Measurements from ENCODE around the gene CCT6A.
A peak's percentile ranks its signal among the peaks of the same experiment; 100 is the strongest.
"Not testable (repeated sequence)": the region's sequence is repeated elsewhere in the genome, so short reads cannot be mapped to it uniquely, and the experiment has no call there.

CCT6A gene

GRCh38 chr7:56030340-56030739, 21.2 kb upstream of the CCT6A start:
- Histone ChIP-seq H2AFZ (ENCODE audit: low read length, unreplicated experiment) (no peak overlapping the region), H3K4me3 (ENCODE audit: low read depth, low read length) (no peak overlapping the region), H3K79me2 (ENCODE audit: control insufficient read depth, insufficient read depth, low read length, unreplicated experiment) (no peaks in the 10 kb centered on the region), H3K4me1 (ENCODE audit: control insufficient read depth, insufficient read depth, low read length, unreplicated experiment) (no peaks in the 10 kb centered on the region), H3K36me3 (ENCODE audit: insufficient read depth, low read length) (no peaks in the 10 kb centered on the region), H3K27me3 (ENCODE audit: insufficient read depth, low read length) (no peaks in the 10 kb centered on the region), H3K27ac (ENCODE audit: low read depth, low read length) (no peak overlapping the region)

GRCh38 chr7:56031556-56031955, 20.0 kb upstream of the CCT6A start:
- H3K27ac ChIP-seq (ENCODE audit: low read depth, low read length); H2AFZ ChIP-seq (ENCODE audit: low read length, unreplicated experiment); H3K27me3 ChIP-seq (ENCODE audit: insufficient read depth, low read length); H3K4me3 ChIP-seq (ENCODE audit: low read depth, low read length); H3K36me3 ChIP-seq (ENCODE audit: insufficient read depth, low read length); H3K4me1 ChIP-seq (ENCODE audit: control insufficient read depth, insufficient read depth, low read length, unreplicated experiment); H3K79me2 ChIP-seq (ENCODE audit: control insufficient read depth, insufficient read depth, low read length, unreplicated experiment): not testable (repeated sequence)

- H3K36me3 ChIP-seq (ENCODE audit: insufficient read depth, low read length); H3K27me3 ChIP-seq (ENCODE audit: insufficient read depth, low read length); H3K79me2 ChIP-seq (ENCODE audit: control insufficient read depth, insufficient read depth, low read length, unreplicated experiment); H3K4me1 ChIP-seq (ENCODE audit: control insufficient read depth, insufficient read depth, low read length, unreplicated experiment); H3K27ac ChIP-seq (ENCODE audit: low read depth, low read length); H2AFZ ChIP-seq (ENCODE audit: low read length, unreplicated experiment): not testable (repeated sequence)
- H3K4me3 ChIP-seq (ENCODE audit: low read depth, low read length) = 0 out of 2 replicates have a peak overlapping the region, but pooled peaks have one; percentile 45
Measured at GRCh38 chr7:56032578-56032977, 19.0 kb upstream of the CCT6A start.

GRCh38 chr7:56033671-56034432, 17.7 kb upstream of the CCT6A start:
- Histone ChIP-seq H3K4me3 (ENCODE audit: low read depth, low read length) (peak overlapping the region; percentile 92), H3K36me3 (ENCODE audit: insufficient read depth, low read length) (no peaks in the 10 kb centered on the region), H3K27me3 (ENCODE audit: insufficient read depth, low read length) (no peaks in the 10 kb centered on the region), H3K79me2 (ENCODE audit: control insufficient read depth, insufficient read depth, low read length, unreplicated experiment) (no peaks in the 10 kb centered on the region), H3K4me1 (ENCODE audit: control insufficient read depth, insufficient read depth, low read length, unreplicated experiment) (no peaks in the 10 kb centered on the region), H3K27ac (ENCODE audit: low read depth, low read length) (peak overlapping the region; percentile 38), H2AFZ (ENCODE audit: low read length, unreplicated experiment) (peak overlapping the region; percentile 99)

GRCh38 chr7:56040730-56041129, 10.8 kb upstream of the CCT6A start:
- no peaks in the 10 kb centered on the region for H3K36me3 ChIP-seq (ENCODE audit: insufficient read depth, low read length)
- H3K27me3 ChIP-seq (ENCODE audit: insufficient read depth, low read length) = no peaks in the 10 kb centered on the region
- no peak overlapping the region for H3K4me3 ChIP-seq (ENCODE audit: low read depth, low read length)
- no peak overlapping the region for H3K27ac ChIP-seq (ENCODE audit: low read depth, low read length)
- H3K4me1 ChIP-seq (ENCODE audit: control insufficient read depth, insufficient read depth, low read length, unreplicated experiment) = no peaks in the 10 kb centered on the region
- no peak overlapping the region for H2AFZ ChIP-seq (ENCODE audit: low read length, unreplicated experiment)
- H3K79me2 ChIP-seq (ENCODE audit: control insufficient read depth, insufficient read depth, low read length, unreplicated experiment) = peaks cover 7% of the 10 kb centered on the region

- not testable (repeated sequence) for H3K36me3 ChIP-seq (ENCODE audit: insufficient read depth, low read length); H3K27me3 ChIP-seq (ENCODE audit: insufficient read depth, low read length); H2AFZ ChIP-seq (ENCODE audit: low read length, unreplicated experiment); H3K27ac ChIP-seq (ENCODE audit: low read depth, low read length); H3K4me3 ChIP-seq (ENCODE audit: low read depth, low read length)
- Histone ChIP-seq H3K4me1 (ENCODE audit: control insufficient read depth, insufficient read depth, low read length, unreplicated experiment) (peaks cover 26% of the 10 kb centered on the region), H3K79me2 (ENCODE audit: control insufficient read depth, insufficient read depth, low read length, unreplicated experiment) (peaks cover 33% of the 10 kb centered on the region)
Measured at GRCh38 chr7:56045758-56046157, 5.8 kb upstream of the CCT6A start.

- H3K4me3 ChIP-seq (ENCODE audit: low read depth, low read length) = no peak overlapping the region
- H2AFZ ChIP-seq (ENCODE audit: low read length, unreplicated experiment) = no peak overlapping the region
- H3K27ac ChIP-seq (ENCODE audit: low read depth, low read length) = peak overlapping the region; percentile 77
- no peaks in the 10 kb centered on the region for H3K27me3 ChIP-seq (ENCODE audit: insufficient read depth, low read length)
- H3K4me1 ChIP-seq (ENCODE audit: control insufficient read depth, insufficient read depth, low read length, unreplicated experiment) = peaks cover 26% of the 10 kb centered on the region
- no peaks in the 10 kb centered on the region for H3K36me3 ChIP-seq (ENCODE audit: insufficient read depth, low read length)
- peaks cover 41% of the 10 kb centered on the region for H3K79me2 ChIP-seq (ENCODE audit: control insufficient read depth, insufficient read depth, low read length, unreplicated experiment)
Measured at GRCh38 chr7:56046721-56047445, 4.7 kb upstream of the CCT6A start.

GRCh38 chr7:56047446-56048116, 4.0 kb upstream of the CCT6A start:
- Histone ChIP-seq H3K79me2 (ENCODE audit: control insufficient read depth, insufficient read depth, low read length, unreplicated experiment) (peaks cover 47% of the 10 kb centered on the region), H3K27ac (ENCODE audit: low read depth, low read length) (peak overlapping the region; percentile 77), H3K4me1 (ENCODE audit: control insufficient read depth, insufficient read depth, low read length, unreplicated experiment) (peaks cover 26% of the 10 kb centered on the region)
- not testable (repeated sequence) for H3K36me3 ChIP-seq (ENCODE audit: insufficient read depth, low read length); H3K27me3 ChIP-seq (ENCODE audit: insufficient read depth, low read length); H2AFZ ChIP-seq (ENCODE audit: low read length, unreplicated experiment); H3K4me3 ChIP-seq (ENCODE audit: low read depth, low read length)

GRCh38 chr7:56048245-56048644, 3.3 kb upstream of the CCT6A start:
- Histone ChIP-seq H3K4me3 (ENCODE audit: low read depth, low read length) (no peak overlapping the region), H3K4me1 (ENCODE audit: control insufficient read depth, insufficient read depth, low read length, unreplicated experiment) (peaks cover 32% of the 10 kb centered on the region), H3K79me2 (ENCODE audit: control insufficient read depth, insufficient read depth, low read length, unreplicated experiment) (peaks cover 54% of the 10 kb centered on the region), H3K27ac (ENCODE audit: low read depth, low read length) (peak overlapping the region; percentile 77), H2AFZ (ENCODE audit: low read length, unreplicated experiment) (no peak overlapping the region), H3K27me3 (ENCODE audit: insufficient read depth, low read length) (no peaks in the 10 kb centered on the region), H3K36me3 (ENCODE audit: insufficient read depth, low read length) (peaks cover 5% of the 10 kb centered on the region)

- Histone ChIP-seq H3K79me2 (ENCODE audit: control insufficient read depth, insufficient read depth, low read length, unreplicated experiment) (peaks cover 59% of the 10 kb centered on the region), H3K27ac (ENCODE audit: low read depth, low read length) (peak overlapping the region; percentile 77), H3K4me1 (ENCODE audit: control insufficient read depth, insufficient read depth, low read length, unreplicated experiment) (peaks cover 38% of the 10 kb centered on the region)
- H2AFZ ChIP-seq (ENCODE audit: low read length, unreplicated experiment); H3K27me3 ChIP-seq (ENCODE audit: insufficient read depth, low read length); H3K4me3 ChIP-seq (ENCODE audit: low read depth, low read length); H3K36me3 ChIP-seq (ENCODE audit: insufficient read depth, low read length): not testable (repeated sequence)
Measured at GRCh38 chr7:56048763-56049162, 2.8 kb upstream of the CCT6A start.

GRCh38 chr7:56051053-56051338, 569 bp upstream of the CCT6A start:
- H2AFZ ChIP-seq (ENCODE audit: low read length, unreplicated experiment) = peak overlapping the region; percentile 10
- peaks cover 70% of the 10 kb centered on the region for H3K79me2 ChIP-seq (ENCODE audit: control insufficient read depth, insufficient read depth, low read length, unreplicated experiment)
- H3K27ac ChIP-seq (ENCODE audit: low read depth, low read length) = peak overlapping the region; percentile 80
- peaks cover 28% of the 10 kb centered on the region for H3K36me3 ChIP-seq (ENCODE audit: insufficient read depth, low read length)
- peaks cover 48% of the 10 kb centered on the region for H3K4me1 ChIP-seq (ENCODE audit: control insufficient read depth, insufficient read depth, low read length, unreplicated experiment)
- H3K27me3 ChIP-seq (ENCODE audit: insufficient read depth, low read length) = no peaks in the 10 kb centered on the region
- peak overlapping the region; percentile 93 for H3K4me3 ChIP-seq (ENCODE audit: low read depth, low read length)
